Hepatocyte (in vitro differentiated cells): Measurements from ENCODE around the gene NCAPD2. TPM values are rescaled to one million over a fixed set of nuclear protein-coding genes. Genes with fewer than 3 reads are reported as not detected.

Source experiments
- DNase-seq: peaks from one replicate; pipeline ENCODE4 v3.0.0-alpha.2; 2016; ENCODE audit warnings: low spot score
- H2AFZ ChIP-seq: fragments of 200-600 bp; sonication (generic); 2 replicates; pipeline ENCODE4 v1.6.0; 2016; ENCODE audit warnings: antibody characterized with exemption, mild to moderate bottlenecking
- H3K27ac ChIP-seq: fragments of 200-600 bp; sonication (generic); 2 replicates; pipeline ENCODE4 v1.5.1; 2016; ENCODE audit warnings: mild to moderate bottlenecking
- H3K27me3 ChIP-seq: fragments of 200-600 bp; sonication (generic); 2 replicates; pipeline ENCODE4 v1.6.1; 2016
- H3K36me3 ChIP-seq: fragments of 200-600 bp; sonication (generic); replicated peaks from 2 replicates; pipeline ENCODE4 v1.5.1; 2016; ENCODE audit warnings: low read depth; ENCODE audit not compliant: insufficient read depth
- H3K4me1 ChIP-seq: fragments of 200-600 bp; sonication (generic); 2 replicates; pipeline ENCODE4 v1.5.1; 2016; ENCODE audit warnings: mild to moderate bottlenecking, moderate library complexity; ENCODE audit not compliant: insufficient read depth
- H3K4me2 ChIP-seq: fragments of 200-600 bp; sonication (generic); 2 replicates; pipeline ENCODE4 v1.6.0; 2016
- H3K4me3 ChIP-seq: fragments of 200-600 bp; sonication (generic); 2 replicates; pipeline ENCODE4 v1.5.1; 2016; ENCODE audit warnings: mild to moderate bottlenecking
- H3K79me2 ChIP-seq: fragments of 200-600 bp; sonication (generic); 2 replicates; pipeline ENCODE4 v1.6.0; 2017; ENCODE audit warnings: mild to moderate bottlenecking
- H3K9me2 ChIP-seq: fragments of 200-600 bp; sonication (generic); replicated peaks from 2 replicates; pipeline ENCODE4 v1.6.0; 2017; ENCODE audit warnings: mild to moderate bottlenecking; ENCODE audit not compliant: insufficient read depth
- H3K9me3 ChIP-seq: fragments of 200-600 bp; sonication (generic); 2 replicates; pipeline ENCODE4 v1.5.1; 2016; ENCODE audit warnings: low read depth, mild to moderate bottlenecking
- H4K20me1 ChIP-seq: fragments of 200-600 bp; sonication (generic); 2 replicates; pipeline ENCODE4 v1.6.0; 2016; ENCODE audit warnings: mild to moderate bottlenecking; ENCODE audit not compliant: insufficient read depth, poor library complexity, severe bottlenecking
- EZH2 ChIP-seq: fragments of 200-600 bp; sonication (generic); IDR thresholded peaks from 2 replicates; pipeline ENCODE4 v1.6.1; 2016; ENCODE audit warnings: antibody characterized with exemption, mild to moderate bottlenecking, borderline replicate concordance
- EZH2phosphoT487 ChIP-seq: fragments of 200-600 bp; sonication (generic); IDR thresholded peaks from one replicate; pipeline ENCODE4 v1.6.1; 2018; ENCODE audit warnings: antibody characterized with exemption, mild to moderate bottlenecking, low read depth, moderate library complexity; ENCODE audit not compliant: unreplicated experiment, severe bottlenecking
- WGBS: methylation state at CpG from one replicate; pipeline ENCODE4 v1.1.6; 2016; ENCODE audit warnings: low lambda C conversion rate; ENCODE audit errors: missing lambda C conversion rate; 5-methylcytosine and 5-hydroxymethylcytosine counted together
- polyA plus RNA-seq: library from polyadenylated mRNA; unstranded; fragments of >200 nt; fragmentation: Nextera tagmentation; extraction: Ambion mirVana; gene quantifications from 2 replicates; pipeline ENCODE4 v1.2.1, GENCODE V29; 2016
- total RNA-seq: library from RNA; depleted of rRNA; stranded (reverse); fragments of >200 nt; gene quantifications from 2 replicates; pipeline ENCODE4 v1.2.3, GENCODE V29; 2014
- TF ChIP-seq, protein P1 (sequence below): fragments of 200-600 bp; sonication (generic); IDR thresholded peaks from 2 replicates; pipeline ENCODE4 v1.5.1; 2016; ENCODE audit warnings: antibody characterized with exemption, mild to moderate bottlenecking; ENCODE audit not compliant: poor library complexity

NCAPD2 gene
- total and polyA plus RNA-seq, 2 experiments from 2014 or later, result 13.7 to 26.7 TPM

DNA sequence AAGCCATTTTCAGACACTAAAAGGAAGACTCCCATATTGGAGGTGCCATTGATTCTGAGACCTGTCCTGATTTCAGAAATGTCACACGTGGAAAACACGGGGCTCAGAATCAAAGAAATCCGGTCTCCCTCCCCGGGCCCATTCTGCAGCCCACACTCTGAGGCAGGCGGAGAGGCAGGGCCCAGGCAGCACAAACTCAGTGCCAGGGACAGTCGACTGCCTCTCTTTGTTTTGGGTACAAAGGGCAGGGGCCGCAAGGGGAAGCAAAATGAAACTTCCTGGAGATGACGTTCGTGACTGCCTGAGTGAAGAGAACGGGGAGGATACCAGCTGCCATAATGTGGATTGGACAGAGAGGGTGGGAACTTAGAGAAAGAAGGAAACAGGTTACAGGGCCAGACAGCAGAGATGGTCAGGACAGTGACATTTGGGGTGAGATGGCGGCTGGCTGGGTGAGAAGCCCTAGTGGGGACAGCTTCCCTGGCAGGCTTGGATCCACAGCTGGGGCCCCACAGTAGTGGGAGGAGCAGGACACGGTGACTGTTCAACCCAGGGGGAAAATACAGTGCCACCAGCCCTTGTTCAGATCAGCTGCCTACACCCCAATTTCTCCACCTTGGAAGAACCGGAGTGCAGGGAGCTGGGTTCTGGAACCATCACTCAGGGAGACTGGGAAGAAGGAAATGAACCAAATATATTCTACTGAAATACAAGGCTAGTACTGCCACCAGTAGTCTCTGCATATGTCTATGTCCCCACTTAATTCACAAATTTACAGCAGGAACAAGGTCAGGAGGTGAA is 48.5 kb downstream of the NCAPD2 start:
- Histone ChIP-seq H3K36me3 (no peaks in the 10 kb centered on the region), H3K27me3 (no peaks in the 10 kb centered on the region), H3K27ac (peak overlapping the region; percentile 95), H3K9me2 (no peaks in the 10 kb centered on the region), H3K4me3 (no peak overlapping the region), H3K79me2 (no peaks in the 10 kb centered on the region), H4K20me1 (peaks cover 11% of the 10 kb centered on the region), H3K4me2 (peak overlapping the region; percentile 68), H2AFZ (no peak overlapping the region), H3K9me3 (no peaks in the 10 kb centered on the region), H3K4me1 (peaks cover 27% of the 10 kb centered on the region)
- TF ChIP-seq, protein P1, sequence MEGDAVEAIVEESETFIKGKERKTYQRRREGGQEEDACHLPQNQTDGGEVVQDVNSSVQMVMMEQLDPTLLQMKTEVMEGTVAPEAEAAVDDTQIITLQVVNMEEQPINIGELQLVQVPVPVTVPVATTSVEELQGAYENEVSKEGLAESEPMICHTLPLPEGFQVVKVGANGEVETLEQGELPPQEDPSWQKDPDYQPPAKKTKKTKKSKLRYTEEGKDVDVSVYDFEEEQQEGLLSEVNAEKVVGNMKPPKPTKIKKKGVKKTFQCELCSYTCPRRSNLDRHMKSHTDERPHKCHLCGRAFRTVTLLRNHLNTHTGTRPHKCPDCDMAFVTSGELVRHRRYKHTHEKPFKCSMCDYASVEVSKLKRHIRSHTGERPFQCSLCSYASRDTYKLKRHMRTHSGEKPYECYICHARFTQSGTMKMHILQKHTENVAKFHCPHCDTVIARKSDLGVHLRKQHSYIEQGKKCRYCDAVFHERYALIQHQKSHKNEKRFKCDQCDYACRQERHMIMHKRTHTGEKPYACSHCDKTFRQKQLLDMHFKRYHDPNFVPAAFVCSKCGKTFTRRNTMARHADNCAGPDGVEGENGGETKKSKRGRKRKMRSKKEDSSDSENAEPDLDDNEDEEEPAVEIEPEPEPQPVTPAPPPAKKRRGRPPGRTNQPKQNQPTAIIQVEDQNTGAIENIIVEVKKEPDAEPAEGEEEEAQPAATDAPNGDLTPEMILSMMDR, result no peak
- TF ChIP-seq EZH2phosphoT487 (no peak), EZH2 (no peak)
- DNase-seq, result peak; percentile 77
- WGBS, result 72% methylated on average over 13 of the region's 13 CpGs

- H3K9me2 ChIP-seq, result no peaks in the 10 kb centered on the region
- DNase-seq, result no peak
- TF ChIP-seq EZH2 (no peak), EZH2phosphoT487 (no peak)
- TF ChIP-seq, protein P1, result no peak
- H2AFZ ChIP-seq, result no peak overlapping the region
- H3K27me3 ChIP-seq, result no peaks in the 10 kb centered on the region
- WGBS, result 96% methylated on average over 10 of the region's 10 CpGs
- peaks cover 19% of the 10 kb centered on the region for H3K4me1 ChIP-seq
- H3K27ac ChIP-seq, result no peak overlapping the region
- H3K4me2 ChIP-seq, result no peak overlapping the region
- H4K20me1 ChIP-seq, result no peaks in the 10 kb centered on the region
- no peaks in the 10 kb centered on the region for H3K36me3 ChIP-seq
- peaks cover 4% of the 10 kb centered on the region for H3K79me2 ChIP-seq
- no peaks in the 10 kb centered on the region for H3K9me3 ChIP-seq
- H3K4me3 ChIP-seq, result no peak overlapping the region
These were observed 52.1 kb downstream of the NCAPD2 start for GRCh38 chr12:6546016-6546415.

GRCh38 chr12:6547566-6547965 is 53.7 kb downstream of the NCAPD2 start:
- Histone ChIP-seq H3K4me3 (no peak overlapping the region), H3K4me2 (no peak overlapping the region), H3K4me1 (peaks cover 6% of the 10 kb centered on the region), H3K27me3 (no peaks in the 10 kb centered on the region), H3K9me2 (no peaks in the 10 kb centered on the region), H3K79me2 (peaks cover 9% of the 10 kb centered on the region), H4K20me1 (no peaks in the 10 kb centered on the region), H3K27ac (no peak overlapping the region), H3K36me3 (no peaks in the 10 kb centered on the region), H3K9me3 (no peaks in the 10 kb centered on the region), H2AFZ (no peak overlapping the region)
- DNase-seq, result no peak
- 100% methylated on average over 1 of the region's 1 CpG for WGBS
- TF ChIP-seq EZH2 (no peak), EZH2phosphoT487 (no peak)
- TF ChIP-seq, protein P1, result no peak
